Right hindlimb (tissue), 1 donor: ENCODE measurements around the gene ZP4.

Experiments used
- DNase-seq: peaks from one replicate; pipeline ENCODE4 v3.0.0-alpha.2; 2018

The ZP4 gene, protein sequence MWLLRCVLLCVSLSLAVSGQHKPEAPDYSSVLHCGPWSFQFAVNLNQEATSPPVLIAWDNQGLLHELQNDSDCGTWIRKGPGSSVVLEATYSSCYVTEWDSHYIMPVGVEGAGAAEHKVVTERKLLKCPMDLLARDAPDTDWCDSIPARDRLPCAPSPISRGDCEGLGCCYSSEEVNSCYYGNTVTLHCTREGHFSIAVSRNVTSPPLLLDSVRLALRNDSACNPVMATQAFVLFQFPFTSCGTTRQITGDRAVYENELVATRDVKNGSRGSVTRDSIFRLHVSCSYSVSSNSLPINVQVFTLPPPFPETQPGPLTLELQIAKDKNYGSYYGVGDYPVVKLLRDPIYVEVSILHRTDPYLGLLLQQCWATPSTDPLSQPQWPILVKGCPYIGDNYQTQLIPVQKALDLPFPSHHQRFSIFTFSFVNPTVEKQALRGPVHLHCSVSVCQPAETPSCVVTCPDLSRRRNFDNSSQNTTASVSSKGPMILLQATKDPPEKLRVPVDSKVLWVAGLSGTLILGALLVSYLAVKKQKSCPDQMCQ

DNA sequence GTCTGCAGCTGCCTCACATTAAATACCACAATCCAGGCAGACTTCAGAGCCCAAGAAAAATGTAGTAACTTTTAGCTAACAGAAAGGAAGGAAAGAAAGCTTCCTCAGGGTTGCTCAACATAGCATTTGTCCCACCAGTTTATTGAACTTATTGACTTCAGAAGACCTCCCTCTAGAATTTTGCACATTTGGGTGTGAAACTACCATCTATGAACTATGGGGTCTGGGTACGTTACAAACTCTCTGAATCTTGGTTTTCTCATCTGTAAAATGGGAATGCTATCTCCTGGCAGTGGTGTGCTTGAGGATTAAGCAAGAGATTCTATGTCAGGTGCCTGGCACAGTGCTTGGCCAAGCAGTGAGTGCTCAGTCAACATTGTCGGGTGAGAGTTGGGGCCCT lies at the start of gene ZP4:
Gene ZP4 (minus strand): TSS at position 101 of the 400 bp plus-strand sequence. CDS start 287 bp downstream, outside the sequence.
- no peak for DNase-seq

DNA sequence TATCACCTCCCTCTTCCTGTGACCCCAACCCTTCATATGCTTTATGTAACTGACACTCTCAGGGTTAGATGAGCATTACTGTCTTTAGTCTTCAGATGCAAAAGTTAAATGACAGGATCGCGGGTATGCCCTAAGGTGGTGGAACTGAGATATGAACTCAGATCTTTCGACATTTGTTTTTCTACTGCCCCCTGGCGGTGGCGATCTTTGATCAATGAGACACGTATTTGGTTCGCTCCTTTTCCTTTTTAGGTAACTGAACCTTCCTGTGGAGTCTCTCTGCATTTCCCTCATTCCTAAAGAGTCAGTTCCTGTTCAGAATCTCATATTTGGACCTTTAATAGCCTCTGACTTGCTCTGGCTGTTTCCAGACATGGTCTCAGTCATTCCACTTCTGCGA lies 47.8 kb upstream of the ZP4 start:
- no peak for DNase-seq

DNA sequence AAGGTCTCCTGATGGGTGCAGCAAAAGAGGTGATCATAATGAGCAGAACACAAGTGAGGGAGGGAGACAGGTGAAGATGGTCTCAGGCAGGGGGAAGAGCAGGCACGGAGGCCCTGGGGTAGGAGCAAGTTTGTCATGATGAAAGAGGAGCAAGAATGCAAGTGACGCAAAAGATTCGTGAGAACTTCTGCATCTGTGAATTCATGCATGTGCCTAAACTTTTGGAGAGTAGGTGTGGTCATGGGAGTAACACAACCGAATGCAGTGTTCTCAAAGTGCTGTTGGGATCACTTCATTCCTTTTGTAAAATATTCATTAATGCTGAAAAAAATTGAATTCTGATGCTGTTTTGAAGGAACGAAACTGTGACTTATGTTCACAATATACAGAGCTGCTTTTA lies 47.3 kb upstream of the ZP4 start:
- DNase-seq = no peak

DNA sequence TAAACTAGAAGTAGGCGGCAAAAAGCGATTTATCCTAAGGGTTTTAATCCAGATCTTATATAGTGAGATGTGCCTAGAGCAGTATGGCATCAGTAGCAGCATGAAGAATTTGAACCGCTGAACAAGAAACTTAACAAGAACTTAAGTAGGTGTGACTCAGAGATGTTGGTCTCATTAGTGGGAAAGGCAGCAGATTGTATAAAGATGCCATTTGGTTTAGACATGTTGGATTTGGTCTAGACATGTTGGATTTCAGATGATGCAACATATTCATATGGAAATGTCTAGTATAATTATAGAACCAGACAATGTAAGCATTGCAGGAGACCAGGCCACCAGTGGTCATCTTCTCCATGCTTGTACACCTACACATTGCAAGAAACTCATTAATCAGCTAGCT lies 42.1 kb upstream of the ZP4 start:
- DNase-seq = no peak

DNA sequence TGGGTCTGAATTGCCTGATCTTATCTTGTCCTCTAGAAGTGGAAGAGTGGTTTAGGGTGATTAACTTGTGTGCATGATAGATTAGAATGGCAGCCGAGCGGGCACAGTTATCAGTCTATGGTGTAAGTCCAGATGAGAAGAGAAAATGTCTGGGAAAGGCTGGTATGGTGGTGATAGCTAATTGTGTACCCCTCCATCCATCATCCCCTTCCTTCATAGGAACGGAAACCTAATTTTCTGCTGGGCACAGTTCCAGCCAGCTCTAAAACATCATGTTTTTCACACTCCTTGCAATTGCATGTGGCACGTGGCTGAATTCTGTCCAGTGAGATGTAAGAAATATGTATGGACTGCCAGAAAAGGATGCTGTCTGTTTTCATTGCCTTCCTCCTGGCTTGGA lies 40.9 kb upstream of the ZP4 start:
- no peak for DNase-seq

GRCh38 chr1:237927198-237927597 lies 36.5 kb upstream of the ZP4 start:
- DNase-seq = no peak

- DNase-seq = no peak
Measured at GRCh38 chr1:237921306-237921705, 30.6 kb upstream of the ZP4 start.

GRCh38 chr1:237913345-237913744 lies 22.6 kb upstream of the ZP4 start:
- no peak for DNase-seq

GRCh38 chr1:237911911-237912310 lies 21.2 kb upstream of the ZP4 start:
- no peak for DNase-seq

- DNase-seq = no peak
Measured at GRCh38 chr1:237910834-237911233, 20.1 kb upstream of the ZP4 start.

- no peak for DNase-seq
Measured at GRCh38 chr1:237903961-237904360, 13.2 kb upstream of the ZP4 start.

- no peak for DNase-seq
Measured at GRCh38 chr1:237902960-237903743, 12.4 kb upstream of the ZP4 start.

DNA sequence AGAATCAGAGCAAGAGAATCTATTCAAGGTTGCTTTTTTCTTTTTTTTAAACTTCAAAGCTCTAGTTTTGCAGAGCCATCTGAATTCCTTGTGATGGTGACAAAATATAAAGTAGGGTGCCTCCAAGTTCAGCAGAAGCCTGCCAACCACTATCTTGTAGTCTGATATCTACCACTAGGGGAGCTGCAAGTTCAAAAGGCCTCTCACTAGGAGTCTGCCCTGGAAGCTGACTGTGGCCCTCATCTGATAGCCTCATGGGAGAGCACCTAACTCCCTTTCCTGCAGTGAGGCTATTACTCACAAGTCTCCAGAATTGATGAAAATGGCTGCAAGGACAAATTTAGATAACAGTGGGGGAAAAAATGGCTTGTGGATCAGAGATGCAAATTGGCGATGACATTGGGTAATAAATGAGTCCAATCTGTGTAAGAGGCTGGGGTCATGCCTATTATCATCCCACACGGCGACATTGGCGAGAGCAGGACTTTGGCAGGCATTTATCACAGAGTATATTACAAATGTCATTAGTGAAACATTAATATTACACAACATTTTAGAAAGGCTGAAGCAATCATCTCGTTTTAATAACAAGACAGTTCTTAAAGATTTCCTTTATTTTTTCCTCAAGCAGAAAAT lies 10.7 kb upstream of the ZP4 start:
- DNase-seq = no peak

DNA sequence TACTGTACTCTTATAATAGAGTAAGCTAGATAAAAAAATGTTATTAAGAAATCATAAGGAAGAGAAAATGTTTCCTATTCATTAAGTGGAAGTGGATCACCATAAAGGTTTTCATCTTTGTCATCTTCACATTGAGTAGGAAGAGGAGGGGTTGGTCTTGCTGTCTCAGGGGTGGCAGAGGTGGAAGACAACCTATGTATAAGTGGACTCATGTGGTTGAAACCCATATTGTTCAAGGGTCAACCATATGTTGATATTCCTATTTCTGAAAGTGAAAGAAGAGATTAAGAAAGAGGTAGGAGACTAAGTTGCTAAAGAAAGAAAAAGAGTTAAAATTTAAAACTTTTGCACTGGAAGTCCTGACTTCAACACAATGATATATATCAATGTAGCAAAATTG lies 4.9 kb upstream of the ZP4 start:
- no peak for DNase-seq

GRCh38 chr1:237894131-237894530 lies 3.4 kb upstream of the ZP4 start:
- DNase-seq = no peak

DNA sequence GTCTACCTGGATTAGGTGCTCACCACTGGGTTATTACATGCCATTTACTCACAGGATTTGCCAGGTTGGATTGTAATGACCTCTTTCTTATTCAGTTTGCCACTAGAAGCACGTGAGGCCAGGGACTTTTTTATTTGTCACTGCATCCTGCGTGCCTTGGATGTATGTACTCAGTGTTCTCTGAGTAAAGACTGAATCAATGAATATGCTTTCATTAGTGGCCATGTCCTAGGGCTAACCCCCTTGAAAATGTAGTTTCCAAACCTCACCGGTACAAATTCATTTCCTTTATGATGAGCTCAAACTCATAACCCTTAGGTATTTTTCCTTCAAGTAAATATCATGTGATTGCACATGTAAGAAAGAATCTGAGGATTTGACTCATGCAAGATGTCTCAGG lies 1.3 kb upstream of the ZP4 start:
- DNase-seq = no peak

DNA sequence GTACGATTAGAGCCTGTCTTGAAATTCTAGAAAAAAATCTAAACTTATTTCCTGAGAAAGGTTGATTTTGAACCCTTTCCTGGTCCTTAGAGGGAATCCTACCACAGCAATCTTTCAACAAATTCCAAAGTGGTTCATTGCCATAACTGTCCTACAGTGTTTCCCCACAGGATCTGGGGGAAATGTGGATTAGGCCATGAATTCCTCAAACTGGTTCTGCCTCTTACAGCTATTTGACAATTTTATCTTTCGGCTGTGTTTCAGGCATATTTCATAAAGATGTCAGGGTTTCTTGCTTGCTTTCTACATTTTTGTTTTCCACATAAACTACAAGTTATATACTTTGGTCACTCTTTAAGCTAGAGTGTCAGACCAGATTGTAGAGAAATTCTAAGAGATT lies 544 bp upstream of the ZP4 start:
- DNase-seq = no peak

- DNase-seq = no peak
Measured at GRCh38 chr1:237890416-237890815, 306 bp downstream of the ZP4 start.

DNA sequence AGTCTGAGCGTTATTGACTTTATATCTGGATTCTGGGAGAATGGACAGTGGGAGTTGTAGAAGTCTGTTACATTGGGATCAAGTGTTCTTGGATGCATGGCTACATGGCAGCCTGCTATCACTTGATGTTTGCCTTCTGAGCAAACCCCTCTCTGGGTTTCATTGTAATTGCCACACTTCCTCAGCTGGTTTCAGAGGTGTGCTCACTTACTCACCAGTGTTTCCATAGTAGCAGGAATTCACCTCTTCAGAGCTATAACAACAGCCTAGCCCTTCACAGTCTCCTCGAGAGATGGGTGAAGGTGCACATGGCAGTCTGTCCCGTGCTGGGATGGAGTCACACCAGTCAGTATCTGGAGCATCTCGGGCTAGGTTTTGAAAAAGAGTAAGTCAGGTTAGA lies 2.6 kb downstream of the ZP4 start:
- no peak for DNase-seq

GRCh38 chr1:237887542-237887941 lies 3.2 kb downstream of the ZP4 start:
- no peak for DNase-seq

DNA sequence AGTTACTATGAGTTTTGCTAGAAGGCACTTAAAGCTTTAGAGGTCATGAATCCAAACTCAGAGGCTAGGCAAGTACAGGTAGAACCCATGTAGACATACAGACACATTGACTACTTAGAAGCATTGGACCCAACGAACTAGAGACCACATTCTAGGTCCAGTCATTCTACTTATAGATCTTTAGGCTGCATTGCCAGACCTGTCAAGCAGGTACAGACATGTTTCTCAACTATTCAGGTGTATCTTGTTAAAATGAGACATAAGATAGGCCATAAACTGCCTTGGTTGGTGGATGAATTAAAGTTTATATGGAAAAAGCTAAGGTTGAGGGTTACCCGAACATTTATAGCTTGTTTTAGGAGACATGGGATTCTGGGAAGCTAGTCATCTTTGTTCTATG lies 6.5 kb downstream of the ZP4 start:
- DNase-seq = no peak

DNA sequence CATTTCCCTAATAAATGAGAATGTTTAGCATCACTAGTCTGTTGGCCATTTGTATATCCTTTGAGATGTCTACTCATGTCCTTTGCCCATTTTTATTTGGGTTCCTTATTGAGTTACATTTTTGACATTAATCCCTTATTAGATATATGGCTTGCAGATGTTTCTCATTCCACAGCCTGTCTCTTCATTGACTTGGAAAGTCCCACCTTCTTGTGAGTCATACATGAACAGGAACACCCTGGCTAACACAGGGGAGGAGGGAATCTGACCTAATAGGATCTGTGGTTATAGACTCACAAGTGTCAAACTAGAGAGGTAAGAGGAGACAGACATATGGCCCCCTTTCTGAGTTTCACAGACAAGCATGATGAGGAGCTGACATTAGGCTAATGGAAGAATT lies 11.5 kb downstream of the ZP4 start:
- no peak for DNase-seq

GRCh38 chr1:237878406-237878805 lies 12.3 kb downstream of the ZP4 start:
- no peak for DNase-seq

- DNase-seq = no peak
Measured at GRCh38 chr1:237877631-237878030, 13.1 kb downstream of the ZP4 start.
